GM21723 (cell line): Measurements from ENCODE around the gene COMT.
"Not testable (repeated sequence)": the region's sequence is repeated elsewhere in the genome, so short reads cannot be mapped to it uniquely, and the experiment has no call there.

Source experiments
- ATAC-seq: cut with Tn5 transposase; IDR thresholded peaks from one replicate; pipeline ENCODE4 v1.9.1; 2021; ENCODE audit warnings: mild to moderate bottlenecking, moderate library complexity; ENCODE audit not compliant: unreplicated experiment

The COMT gene

GRCh38 chr22:19941365-19942082 lies at the start of gene COMT, which contains the start of gene TXNRD2:
COMT (plus strand) TSS chr22:19941772; CDS start chr22:19962527, 20,755 bp downstream.
TXNRD2 (minus strand) TSS chr22:19941818; CDS start chr22:19941803, 15 bp downstream.
- no peak for ATAC-seq

GRCh38 chr22:19892257-19892879 lies 49.2 kb upstream of the COMT start:
- ATAC-seq, result no peak

DNA sequence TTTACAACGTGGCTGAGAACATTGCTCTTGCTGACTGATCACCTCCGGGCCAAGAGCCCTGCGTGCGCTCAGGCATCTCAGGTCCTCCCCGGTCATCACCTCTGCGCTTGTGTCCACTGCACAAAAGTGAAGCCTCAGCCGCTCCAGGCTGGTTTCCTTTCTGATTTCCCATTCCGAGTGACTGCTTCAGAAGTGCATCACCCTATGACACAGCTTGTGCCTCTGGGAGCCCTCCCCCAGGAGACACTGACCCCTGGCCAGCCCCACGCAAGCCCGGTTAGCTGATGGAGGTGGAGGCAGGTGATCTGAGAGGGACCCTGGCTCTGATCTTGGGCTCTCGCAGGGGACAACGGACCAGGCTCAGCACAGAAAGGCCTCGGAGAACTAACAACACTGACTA lies 48.6 kb upstream of the COMT start:
- no peak for ATAC-seq

DNA sequence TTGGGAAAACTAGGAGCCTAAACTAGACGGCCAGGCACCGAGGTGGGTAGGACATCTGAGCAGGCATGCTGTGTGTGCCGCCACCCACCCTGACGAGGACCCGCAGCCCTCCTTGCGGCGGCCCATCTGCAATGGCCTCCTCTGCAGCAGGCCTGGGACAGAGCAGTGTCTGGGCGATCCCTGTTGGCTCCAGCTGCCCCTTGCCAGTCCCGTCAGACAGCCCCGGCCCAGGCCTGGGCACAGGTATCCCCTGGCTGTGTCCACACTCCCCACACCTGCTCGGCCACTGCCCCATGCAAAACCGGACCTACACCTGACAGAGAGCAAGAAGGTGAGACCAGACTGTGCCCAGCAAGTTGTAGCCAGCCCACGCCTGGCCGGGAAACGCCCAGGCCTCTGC lies 48.2 kb upstream of the COMT start:
- ATAC-seq, result no peak

- ATAC-seq, result no peak
Measured at GRCh38 chr22:19895160-19895849, 46.3 kb upstream of the COMT start.

GRCh38 chr22:19896665-19897355 lies 44.8 kb upstream of the COMT start:
- no peak for ATAC-seq

- ATAC-seq, result no peak
Measured at GRCh38 chr22:19897726-19898125, 43.8 kb upstream of the COMT start.

DNA sequence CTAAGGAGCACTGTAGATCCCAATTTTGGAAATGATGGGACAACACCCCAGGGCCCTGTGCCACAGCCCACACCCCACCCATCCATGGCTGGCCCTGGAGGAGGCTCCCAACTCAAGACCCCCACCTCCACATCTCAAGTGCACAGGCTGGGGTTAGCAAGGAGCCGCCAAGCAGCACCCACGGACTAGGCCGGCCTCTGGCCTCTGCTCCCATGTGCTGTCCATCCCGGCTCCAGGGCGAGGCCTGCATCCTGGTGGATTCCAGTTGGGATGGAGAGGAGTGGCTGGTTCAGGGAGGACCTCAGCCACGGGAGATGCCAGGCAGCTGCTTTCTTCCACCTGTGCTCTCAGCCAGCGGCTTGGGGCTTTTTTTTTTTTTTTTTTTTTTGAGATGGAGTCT lies 43.4 kb upstream of the COMT start:
- no peak for ATAC-seq

DNA sequence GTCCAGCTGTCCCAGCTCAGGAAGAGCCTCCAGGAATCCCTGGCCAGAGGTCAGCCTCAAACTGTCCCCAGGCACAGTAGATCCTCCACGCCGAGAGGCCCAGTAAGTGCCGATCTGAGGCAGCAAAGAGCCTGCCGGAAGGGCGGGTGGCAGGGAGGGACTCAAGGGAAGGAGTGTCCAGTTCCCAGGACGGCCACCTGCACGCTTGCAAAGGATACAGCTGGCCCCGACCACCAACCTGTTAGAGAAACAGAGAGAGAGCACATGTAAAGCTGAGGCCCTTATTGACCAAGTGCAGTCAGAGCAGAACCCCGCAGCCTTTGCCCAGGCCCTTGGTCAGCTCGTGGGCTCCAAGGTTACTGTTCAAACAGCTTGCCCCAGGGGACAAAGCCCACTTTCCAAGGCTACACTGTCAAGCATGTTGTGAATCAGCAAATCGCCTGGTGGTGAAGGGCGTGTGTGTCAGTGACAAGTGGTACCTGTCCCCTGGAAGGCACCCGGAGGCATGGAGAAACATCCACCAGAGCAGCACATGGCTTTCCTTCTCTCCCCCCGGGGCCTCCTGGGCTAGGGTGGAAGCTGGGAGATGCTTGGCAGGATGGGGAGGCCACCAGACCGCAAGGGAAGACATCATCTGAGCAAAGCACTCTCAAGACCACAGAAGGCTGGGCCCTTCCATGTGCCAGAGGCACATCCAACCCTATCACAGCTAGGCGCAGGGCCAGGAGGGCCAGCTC lies 42.6 kb upstream of the COMT start:
- no peak for ATAC-seq

GRCh38 chr22:19900707-19901436 lies 40.7 kb upstream of the COMT start:
- no peak for ATAC-seq

DNA sequence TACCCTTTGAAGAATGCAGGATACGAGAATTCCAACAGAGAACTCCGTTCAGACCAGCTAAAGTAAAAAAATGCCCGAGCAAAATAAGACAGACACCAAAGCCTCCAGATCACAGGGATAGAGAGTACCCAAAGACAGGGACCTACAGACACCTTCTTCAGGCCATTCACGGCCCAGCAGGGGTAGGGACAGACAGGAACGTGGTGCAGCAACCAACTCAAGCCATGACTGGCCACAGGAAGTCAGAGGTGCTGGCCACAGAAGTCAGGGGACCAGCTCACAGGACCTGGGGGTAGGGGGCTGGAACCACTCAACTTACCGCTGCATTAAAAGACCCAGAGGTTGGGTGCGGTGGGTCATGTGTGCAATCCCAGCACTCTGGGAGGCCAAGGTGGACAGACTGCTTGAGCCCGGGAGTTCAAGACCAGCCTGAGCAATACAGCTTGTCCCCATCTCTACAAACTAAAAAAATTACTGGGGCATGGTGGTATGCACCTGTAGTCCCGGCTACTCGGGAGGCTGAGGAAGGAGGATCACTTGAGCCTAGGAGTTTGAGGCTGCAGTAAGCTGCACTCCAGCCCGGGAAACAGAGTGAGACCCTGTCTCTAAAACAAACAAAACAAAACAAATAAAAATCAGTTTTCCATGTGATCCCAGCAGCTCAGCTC lies 39.9 kb upstream of the COMT start:
- no peak for ATAC-seq

DNA sequence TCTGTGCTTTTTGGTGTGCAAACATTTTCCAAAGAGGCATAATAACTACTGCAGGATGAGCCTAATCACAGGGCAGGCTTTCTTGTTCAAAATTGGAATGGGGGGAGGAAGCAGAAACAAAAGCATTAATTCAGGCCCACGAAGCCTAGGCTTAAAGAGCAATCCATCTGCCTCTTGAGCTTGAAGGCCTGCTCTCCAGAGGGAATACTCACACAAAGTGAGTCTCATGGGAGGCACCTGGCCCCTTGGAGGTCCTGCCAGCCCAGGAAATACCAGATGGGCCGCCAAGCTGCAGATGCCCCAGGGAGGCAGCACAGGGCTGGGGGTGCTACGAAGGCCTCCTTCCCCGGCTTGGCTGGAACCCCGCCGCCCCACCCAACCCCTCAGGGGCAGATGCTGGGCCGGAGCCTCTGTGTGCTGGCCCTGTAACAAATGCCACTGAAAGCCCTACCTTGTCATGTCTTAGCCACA lies 39.3 kb upstream of the COMT start:
- ATAC-seq, result no peak

GRCh38 chr22:19903031-19903430 lies 38.5 kb upstream of the COMT start:
- ATAC-seq, result no peak

GRCh38 chr22:19903513-19903912 lies 38.1 kb upstream of the COMT start:
- no peak for ATAC-seq

GRCh38 chr22:19904174-19904856 lies 37.3 kb upstream of the COMT start:
- ATAC-seq, result no peak

DNA sequence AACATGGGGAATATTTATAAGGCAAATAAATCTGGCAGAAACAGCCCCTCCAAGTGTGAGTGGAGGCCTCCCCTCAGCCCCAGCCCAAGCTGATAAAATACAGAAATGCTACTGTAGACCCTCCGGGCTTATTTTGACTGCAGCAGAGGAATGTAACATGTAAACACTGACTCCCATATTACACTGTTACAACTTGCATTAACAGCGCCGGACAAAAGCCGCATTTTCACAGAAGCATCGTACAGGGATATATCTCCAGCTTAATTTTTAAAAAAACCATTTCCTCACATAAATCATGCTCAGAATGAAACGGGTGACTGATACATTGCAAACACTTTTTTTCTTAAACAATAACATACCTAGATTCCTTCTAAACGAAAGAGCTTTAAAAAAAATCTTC lies 36.6 kb upstream of the COMT start:
- no peak for ATAC-seq

- no peak for ATAC-seq
Measured at GRCh38 chr22:19905347-19906276, 36.0 kb upstream of the COMT start.

- ATAC-seq, result not testable (repeated sequence)
Measured at GRCh38 chr22:19906864-19907263, 34.7 kb upstream of the COMT start.
